ENCODE results near the gene PLCZ1.
"Not testable (repeated sequence)": the region's sequence is repeated elsewhere in the genome, so short reads cannot be mapped to it uniquely, and the experiment has no call there.

The PLCZ1 gene, protein sequence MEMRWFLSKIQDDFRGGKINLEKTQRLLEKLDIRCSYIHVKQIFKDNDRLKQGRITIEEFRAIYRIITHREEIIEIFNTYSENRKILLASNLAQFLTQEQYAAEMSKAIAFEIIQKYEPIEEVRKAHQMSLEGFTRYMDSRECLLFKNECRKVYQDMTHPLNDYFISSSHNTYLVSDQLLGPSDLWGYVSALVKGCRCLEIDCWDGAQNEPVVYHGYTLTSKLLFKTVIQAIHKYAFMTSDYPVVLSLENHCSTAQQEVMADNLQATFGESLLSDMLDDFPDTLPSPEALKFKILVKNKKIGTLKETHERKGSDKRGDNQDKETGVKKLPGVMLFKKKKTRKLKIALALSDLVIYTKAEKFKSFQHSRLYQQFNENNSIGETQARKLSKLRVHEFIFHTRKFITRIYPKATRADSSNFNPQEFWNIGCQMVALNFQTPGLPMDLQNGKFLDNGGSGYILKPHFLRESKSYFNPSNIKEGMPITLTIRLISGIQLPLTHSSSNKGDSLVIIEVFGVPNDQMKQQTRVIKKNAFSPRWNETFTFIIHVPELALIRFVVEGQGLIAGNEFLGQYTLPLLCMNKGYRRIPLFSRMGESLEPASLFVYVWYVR

DNA sequence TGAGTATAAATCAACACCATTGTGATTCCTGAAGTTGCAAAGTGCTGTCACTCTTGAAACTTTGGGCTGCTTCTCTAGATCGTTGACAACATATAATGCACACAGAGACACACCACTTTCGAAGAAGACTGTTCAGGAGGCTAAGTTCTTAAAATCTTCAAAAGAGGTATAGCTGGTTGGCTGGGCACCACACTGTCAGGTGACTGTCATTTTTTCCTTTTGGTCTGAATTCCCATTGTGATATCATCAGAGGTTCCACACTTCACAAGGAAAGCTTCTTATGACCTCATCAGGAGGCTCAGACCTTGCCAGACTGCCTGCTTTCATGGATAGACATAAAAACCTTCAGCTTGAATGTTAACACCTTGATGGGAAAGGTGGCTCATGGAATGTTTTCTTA, at the start of gene PLCZ1, which contains the start of gene CAPZA3:
TSS of gene PLCZ1 (minus strand) at position 194 of the 400 bp plus-strand sequence. CDS start 641 bp downstream, outside the sequence.
TSS of gene CAPZA3 (plus strand) at position 301 of the 400 bp plus-strand sequence. CDS start 150 bp downstream, outside the sequence.
- no peak for DNase-seq

DNA sequence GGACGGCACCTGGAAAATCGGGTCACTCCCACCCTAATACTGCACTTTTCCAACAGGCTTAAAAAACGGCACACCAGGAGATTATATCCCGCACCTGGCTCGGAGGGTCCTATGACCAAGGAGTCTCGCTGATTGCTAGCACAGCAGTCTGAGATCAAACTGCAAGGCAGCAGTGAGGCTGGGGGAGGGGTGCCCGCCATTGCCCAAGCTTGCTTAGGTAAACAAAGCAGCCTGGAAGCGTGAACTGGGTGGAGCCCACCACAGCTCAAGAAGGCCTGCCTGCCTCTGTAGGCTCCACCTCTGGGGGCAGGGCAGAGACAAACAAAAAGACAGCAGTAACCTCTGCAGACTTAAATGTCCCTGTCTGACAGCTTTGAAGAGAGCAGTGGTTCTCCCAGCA, 47.7 kb upstream of the PLCZ1 start:
- DNase-seq, result not testable (repeated sequence)

GRCh38 chr12:18782827-18783226, 45.0 kb upstream of the PLCZ1 start:
- no peak for DNase-seq

- DNase-seq, result not testable (repeated sequence)
These were observed 28.7 kb upstream of the PLCZ1 start for GRCh38 chr12:18766479-18766878.

GRCh38 chr12:18755341-18755740, 17.5 kb upstream of the PLCZ1 start:
- no peak for DNase-seq

GRCh38 chr12:18754124-18754707, 16.4 kb upstream of the PLCZ1 start:
- no peak for DNase-seq

DNA sequence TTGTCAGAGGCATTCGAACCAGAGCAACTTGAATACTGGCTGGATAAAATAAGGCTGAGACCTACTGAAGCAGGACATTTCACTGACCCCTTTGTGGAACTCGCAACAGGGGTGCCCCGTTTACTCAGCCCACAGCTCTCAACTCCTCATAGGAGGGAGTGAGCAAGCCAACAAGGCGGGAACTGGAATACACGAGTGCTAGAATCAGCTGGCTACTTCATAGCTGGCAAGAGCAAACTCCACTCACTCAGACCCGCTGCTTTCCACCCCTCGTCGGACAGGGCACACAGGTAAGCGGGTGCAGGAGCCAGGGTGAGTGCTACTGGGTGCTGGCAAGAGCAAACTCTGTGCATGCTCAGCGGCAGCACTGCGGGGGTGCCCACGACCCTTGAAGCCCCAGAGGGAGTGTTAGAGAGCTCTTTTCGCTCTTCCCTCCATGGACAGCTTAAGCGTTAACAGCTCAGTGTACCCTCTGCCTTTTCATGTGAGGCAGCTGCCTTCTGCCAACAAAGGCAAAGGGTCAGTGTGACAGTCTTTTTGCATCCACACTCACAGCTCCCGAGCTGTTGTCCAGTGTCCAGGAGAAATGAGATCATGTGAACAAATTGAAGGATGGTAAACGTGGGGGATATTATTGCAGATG, 15.8 kb upstream of the PLCZ1 start:
- DNase-seq, result no peak

GRCh38 chr12:18752947-18753346, 15.1 kb upstream of the PLCZ1 start:
- DNase-seq, result no peak

GRCh38 chr12:18752280-18752920, 14.6 kb upstream of the PLCZ1 start:
- no peak for DNase-seq

GRCh38 chr12:18751866-18752265, 14.1 kb upstream of the PLCZ1 start:
- DNase-seq, result no peak

GRCh38 chr12:18750085-18750484, 12.3 kb upstream of the PLCZ1 start:
- no peak for DNase-seq

DNA sequence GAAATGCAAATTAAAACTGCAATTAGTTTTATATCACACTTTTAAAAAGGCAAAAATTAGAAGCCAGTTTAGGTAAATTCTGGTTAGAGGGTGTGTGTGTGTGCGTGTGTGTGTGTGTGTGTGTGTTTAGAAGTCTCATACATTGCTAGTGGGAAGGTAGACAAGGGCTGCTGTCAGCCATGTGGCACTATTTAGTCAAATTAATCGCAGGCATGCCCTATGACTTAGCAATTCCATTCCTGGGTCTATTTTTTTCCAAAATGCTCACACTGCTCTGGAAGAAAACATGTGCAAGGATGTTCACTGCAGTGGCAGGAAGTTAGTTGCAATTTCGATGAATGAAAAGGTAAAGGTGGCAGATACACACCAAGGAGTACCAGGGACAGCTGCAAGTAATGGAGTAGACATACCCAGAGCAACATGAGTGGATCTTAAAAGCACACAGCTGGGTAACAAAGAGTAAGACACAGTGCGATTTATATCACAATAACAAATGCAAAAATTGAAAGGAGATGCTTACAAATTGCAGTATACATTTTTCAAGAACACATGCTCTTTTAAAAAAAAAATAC, 11.7 kb upstream of the PLCZ1 start:
- DNase-seq, result no peak

GRCh38 chr12:18747895-18748294, 10.1 kb upstream of the PLCZ1 start:
- DNase-seq, result no peak

GRCh38 chr12:18731156-18731555, 6.7 kb downstream of the PLCZ1 start:
- DNase-seq, result no peak

GRCh38 chr12:18723752-18724151, 14.1 kb downstream of the PLCZ1 start:
- DNase-seq, result no peak

DNA sequence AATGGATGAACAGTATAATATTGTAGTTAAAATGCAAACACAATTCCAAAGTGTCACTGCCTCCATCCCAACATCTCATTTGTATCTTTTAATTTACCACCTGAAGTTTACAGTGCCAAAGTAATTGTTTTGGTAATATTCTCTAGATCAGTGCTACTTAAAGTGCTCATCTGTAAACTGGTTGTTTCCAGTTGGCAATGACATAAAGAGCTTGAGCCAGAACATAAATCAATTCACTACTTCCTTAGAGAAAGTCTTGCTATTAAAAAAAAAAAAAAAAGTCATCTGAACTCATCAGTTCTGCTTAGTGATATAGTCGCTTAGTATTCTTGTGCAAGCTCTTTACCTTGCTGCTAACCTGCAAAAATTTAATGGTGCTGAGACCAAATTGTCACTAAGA, 16.4 kb downstream of the PLCZ1 start:
- no peak for DNase-seq

GRCh38 chr12:18720690-18721089, 17.1 kb downstream of the PLCZ1 start:
- no peak for DNase-seq

GRCh38 chr12:18719922-18720510, 17.8 kb downstream of the PLCZ1 start:
- no peak for DNase-seq

DNA sequence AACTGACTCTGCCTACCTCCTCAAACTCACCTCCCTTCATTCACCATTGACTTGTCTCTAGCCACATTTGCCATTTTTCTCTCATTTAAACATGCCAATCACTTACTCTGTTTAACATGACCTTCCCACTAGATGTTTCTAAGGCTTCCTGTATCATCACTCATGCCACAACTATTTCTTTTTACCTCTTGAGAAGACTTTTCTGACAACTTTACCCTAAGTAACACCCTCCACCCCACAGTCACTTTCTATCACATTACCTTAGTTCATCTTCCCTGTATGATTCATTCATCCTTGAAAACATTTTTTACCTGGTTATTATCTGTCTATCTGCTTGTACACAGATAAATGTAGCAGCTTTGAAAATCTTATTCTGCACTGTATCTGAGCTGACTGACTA, 19.4 kb downstream of the PLCZ1 start:
- DNase-seq, result no peak

DNA sequence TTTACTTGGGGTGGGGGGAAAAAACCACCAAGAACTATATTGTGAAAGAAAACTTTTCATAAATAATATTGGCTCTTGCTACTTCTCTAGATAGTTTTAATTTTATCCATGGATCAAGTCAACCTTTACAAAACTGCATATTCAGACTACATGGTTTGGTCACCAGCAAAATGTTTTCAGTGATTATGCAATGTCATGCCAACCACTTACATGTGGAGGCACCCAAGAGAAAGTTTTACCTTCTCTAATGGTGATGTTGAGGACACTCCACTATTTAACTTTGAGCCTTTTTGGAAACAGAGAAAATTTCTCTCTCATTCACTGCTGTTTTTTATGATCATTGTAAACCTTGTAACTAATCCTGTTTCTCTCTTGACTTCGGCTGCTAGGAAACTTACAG, 21.6 kb downstream of the PLCZ1 start:
- no peak for DNase-seq

DNA sequence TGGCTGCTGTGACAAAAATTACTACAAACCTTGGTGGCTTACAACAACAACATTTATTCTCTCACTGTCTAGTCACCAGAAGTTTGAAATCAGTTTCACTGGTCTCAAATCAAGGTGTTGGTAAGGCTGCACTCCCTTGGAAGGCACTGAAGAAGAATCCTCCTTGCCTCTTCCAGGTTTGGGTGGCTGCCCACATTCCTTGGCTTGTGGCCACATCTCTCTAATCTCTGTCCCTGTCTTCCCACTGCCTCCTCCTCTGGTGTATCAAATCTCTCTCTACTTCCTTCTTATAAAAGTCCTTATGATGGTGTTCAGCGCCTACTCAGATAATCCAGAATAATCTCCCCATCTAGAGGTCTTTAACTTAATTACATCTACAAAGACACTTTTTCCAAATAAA, 31.0 kb downstream of the PLCZ1 start:
- no peak for DNase-seq

DNA sequence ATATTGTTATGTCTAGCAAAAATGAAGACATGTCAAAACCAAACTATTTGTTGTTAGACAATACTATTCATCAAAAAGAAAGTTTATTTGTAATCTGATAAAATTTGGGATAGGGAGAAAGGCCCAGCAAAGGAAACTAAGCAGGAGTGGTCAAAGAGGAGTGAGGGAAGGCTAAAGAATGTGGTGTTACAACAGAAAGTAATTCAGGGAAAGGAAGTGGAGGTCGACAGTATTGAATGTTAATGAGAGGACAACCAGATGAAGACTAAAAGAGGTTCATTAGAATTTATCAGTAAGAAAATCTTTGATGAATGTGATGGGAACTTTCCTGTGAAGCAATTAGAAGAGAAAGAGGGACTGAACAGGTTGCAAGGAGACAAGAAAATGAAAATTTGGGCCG, 33.9 kb downstream of the PLCZ1 start:
- no peak for DNase-seq
